ENCODE results near the gene GOLPH3L.
A peak's percentile ranks its signal among the peaks of the same experiment; 100 is the strongest.
"Not testable (repeated sequence)": the region's sequence is repeated elsewhere in the genome, so short reads cannot be mapped to it uniquely, and the experiment has no call there.

Gene GOLPH3L

DNA sequence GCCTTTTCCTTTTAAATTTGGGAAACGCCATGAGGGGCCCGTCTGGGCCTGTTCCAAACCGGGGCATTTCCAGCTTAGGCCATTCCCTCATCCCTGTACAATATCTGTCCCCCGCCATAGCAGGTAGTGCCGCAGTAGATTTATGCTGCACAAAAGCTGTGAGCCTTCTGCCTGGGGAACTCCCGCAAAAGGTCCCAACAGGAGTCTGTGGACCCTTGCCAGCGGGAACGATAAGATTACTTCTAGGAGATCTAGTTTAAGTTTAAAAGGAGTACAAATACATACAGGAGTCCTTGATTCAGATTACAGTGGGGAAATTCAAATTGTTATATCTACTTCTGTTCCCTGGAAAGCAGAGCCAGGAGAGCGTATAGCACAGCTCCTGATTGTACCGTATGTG lies 42.3 kb downstream of the GOLPH3L start:
- DNase-seq = not testable (repeated sequence)

DNA sequence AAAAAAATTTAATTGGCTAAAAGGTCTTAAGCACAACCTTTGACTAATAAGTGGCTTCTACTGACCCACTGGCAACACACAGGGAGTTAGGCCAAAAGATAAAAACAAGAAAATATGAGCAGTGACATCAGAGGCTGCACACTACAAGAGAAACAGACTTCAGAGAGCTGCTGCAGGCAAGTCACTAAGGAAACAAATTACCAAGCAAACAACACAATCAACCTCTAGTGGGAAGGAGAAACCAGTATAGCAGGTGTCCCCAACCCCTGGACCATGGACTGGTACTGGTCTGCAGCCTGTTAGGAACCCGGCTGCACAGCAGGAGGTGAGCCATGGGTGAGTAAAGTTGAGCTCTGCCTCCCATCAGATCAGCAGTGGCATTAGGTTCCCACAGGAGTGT lies 46.8 kb downstream of the GOLPH3L start:
- no peak for DNase-seq

DNA sequence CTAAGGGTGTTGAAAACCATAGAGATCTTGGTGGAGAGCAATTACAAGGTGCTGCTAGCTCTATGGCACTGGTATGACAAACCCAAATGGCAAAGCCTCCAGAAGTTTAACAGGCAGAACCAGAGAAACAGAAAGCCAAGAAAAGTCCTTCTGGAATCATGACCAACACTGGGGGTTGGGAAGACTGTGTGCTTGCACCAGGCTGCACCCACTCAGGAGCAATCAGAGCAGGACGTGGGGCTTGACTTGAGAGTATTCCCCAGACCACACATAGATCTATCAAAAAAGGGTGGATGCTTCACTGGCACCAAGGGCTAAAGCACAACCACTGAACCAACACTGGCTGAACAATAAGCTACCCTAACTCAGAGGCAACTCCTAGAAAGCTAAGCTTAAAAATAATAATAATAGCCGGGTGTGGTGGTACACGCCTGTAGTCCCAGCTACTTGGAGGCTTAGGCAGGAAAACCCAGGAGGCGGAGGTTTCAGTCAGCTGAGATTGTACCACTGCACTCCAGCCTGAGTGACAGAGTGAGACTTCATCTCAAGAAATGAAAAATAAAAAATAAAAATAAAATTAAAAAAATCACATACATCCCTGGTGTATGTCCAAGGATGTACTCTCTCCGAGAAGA lies 47.4 kb downstream of the GOLPH3L start:
- DNase-seq = no peak

DNA sequence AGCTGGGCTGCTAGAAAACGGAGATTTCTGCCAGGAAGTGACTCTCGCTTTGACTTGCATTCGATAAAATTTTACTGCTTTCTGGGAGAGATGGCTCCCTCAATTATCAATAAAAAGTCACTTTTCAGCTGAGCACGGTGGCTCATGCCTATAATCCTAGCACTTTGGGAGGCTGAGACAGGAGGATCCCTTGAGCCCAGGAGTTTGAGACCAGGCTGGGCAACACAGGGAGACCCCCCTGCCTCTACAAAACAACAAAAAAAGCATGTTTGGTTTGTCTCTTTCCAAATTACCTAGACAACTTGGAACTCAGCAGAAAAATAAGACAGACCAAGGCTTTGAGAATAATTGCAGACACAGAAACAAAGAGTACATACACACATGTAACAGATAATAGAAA lies 54.7 kb downstream of the GOLPH3L start:
- DNase-seq = no peak

DNA sequence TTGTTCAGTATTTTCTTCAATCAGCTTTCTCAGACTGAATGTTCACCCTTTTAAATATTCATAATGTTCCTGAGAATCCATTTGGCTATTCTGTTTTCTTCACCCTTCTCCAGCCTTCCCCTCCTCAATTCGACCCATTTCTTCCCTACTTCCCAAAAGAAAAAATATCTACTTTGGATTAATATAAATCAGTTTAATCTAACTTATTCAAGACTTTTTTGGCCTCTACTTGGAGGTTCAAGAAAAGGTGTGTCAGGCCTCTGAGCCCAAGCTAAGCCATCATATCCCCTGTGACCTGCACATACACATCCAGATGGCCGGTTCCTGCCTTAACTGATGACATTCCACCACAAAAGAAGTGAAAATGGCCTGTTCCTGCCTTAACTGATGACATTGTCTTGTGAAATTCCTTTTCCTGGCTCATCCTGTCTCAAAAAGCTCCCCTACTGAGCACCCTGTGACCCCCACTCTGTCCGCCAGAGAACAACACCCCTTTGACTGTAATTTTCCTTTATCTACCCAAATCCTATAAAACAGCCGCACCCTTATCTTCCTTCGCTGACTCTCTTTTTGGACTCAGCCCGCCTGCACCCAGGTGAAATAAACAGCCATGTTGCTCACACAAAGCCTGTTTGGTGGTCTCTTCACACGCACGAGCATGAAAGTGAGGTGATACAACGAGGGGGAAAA lies 55.7 kb downstream of the GOLPH3L start:
- DNase-seq = not testable (repeated sequence)

DNA sequence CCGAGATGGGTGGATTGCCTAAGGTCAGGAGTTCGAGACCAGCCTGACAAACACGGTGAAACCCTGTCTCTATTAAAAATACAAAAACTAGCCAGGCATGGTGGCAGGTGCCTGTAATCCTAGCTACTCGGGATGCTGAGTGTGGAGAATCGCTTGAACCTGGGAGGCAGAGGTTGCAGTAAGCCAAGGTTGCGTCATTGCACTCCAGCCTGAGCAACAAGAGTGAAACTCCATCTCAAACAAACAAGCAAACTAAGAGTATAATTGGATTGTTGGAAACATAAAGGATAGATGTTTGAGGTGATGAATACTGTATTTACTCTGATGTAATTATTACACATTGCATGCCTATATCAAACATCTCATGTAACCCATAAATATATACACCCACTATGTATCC lies 58.5 kb downstream of the GOLPH3L start:
- not testable (repeated sequence) for DNase-seq

DNA sequence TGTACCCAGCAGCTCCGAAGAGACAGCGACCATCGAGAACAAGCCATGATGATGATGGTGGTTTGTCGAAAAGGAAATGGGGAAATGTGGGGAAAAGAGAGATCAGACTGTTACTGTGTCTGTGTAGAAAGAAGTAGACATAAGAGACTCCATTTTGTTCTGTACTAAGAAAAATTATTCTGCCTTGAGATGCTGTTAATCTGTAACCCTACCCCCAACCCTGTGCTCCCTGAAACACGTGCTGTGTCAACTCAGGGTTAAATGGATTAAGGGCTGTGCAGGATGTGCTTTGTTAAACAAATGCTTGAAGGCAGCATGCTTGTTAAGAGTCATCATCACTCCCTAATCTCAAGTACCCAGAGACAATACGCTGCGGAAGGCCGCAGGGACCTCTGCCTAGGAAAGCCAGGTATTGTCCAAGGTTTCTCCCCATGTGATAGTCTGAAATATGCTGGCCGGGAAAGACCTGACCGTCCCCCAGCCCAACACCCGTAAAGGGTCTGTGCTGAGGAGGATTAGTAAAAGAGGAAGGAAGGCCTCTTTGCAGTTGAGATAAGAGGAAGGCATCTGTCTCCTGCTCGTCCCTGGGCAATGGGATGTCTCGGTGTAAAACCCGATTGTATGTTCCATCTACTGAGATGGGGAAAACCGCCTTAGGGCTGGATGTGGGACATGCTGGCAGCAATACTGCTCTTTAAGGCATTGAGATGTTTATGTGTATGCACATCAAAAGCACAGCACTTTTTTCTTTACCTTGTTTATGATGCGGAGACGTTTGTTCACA lies 61.9 kb downstream of the GOLPH3L start:
- not testable (repeated sequence) for DNase-seq

DNA sequence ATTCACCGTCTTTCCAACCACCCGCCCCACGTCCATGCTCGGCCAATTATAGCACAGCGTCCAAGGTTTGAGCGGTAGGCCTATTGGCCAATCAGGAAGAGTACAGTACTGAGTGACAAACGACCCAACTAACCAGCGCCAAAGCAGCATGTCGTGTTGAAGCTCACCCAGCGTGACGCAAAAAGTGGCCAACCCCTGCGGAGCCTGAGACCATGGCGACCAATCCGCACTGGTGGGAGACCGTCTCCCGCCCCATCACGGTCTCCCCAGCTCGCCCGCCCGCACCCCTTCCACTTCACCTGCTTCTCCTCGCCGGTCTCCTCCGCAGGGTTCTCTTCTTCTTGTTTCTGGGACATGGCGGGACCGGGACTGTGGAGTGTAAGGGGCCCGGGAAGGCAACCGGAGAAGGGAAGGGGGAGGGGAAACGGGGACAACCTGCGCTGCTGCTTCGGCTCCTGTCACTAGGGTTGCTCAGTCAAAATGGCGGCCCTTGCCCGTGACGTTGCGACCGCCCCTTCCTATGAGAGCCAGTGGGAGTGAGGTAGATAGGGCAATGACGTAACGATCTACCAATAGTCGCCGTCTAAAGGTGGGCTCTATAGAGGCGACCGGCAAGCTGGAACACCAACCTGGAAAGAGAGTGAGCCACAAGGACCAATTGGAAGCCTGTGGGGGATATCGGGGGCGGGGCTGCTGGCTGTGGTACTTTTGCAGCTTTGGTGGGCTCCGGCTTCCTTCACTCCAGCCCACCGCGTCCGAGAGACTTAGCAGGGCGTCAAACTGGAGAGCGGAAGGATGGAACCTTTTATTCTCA lies 67.6 kb downstream of the GOLPH3L start, which contains the start of gene ENSA:
TSS of gene ENSA (minus strand) at position 498 of the 814 bp plus-strand sequence. CDS start at position 356, 142 bp downstream.
- peak; percentile 97 for DNase-seq

DNA sequence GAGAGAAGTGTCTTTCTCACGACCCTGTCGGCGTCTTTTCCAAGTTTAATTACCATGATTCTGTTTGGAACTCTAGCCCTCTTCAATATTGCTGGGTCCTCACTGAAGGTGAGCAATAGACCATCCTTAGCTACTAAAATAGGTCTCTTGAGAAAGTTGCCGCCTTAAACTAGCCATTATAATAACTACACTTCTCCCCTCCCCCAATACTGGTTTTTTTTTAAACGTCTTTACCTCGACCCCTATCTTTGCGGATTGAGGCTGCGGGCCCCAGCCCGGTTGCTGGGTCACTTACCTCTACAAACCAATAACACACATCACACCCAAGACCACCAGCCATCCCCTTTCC lies 68.2 kb downstream of the GOLPH3L start:
- DNase-seq = no peak

DNA sequence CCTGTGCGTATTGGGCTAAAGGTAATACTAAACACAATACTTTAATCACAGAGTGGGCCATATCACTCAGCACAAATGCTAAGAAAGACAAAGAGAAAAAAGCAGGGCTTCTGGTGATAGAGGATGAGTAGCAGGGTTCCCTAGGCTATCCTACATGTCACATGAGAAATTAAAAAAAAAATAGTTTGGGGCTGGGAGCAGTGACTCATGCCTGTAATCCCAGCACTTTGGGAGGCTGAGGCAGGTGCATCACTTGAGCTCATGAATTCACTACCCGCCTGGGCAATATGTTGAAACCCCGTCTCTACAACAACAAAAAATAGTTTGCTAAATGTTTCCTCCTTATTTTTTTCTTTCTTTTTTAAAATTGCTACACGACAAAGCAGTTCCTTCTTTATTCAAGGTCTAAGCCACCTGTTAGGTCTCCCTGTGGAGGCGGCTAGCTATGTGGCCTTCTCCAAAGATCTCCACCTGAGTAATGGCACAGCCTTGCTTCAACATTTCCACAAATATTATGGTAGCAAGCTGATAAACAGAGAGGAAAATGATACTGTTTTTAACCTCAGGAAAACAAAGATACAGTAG lies 69.0 kb downstream of the GOLPH3L start:
- DNase-seq = no peak

DNA sequence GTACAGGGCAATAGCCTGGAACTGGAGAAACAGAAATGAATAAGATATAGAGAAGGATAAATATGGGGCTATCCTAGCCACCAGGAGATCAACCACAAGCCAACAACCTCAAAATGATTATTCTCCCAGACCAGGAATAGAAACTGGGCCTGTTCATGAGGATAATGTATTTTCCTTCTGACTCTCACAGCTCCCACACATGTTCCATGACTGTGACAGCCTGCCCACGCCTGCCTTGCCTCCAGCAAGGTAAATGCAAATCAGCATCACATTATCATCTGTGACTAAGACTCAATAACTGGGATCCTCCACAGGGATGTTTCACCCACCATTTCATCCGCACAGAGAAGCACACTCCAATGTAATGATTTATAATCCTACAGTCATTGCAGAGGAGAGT lies 70.8 kb downstream of the GOLPH3L start:
- no peak for DNase-seq

DNA sequence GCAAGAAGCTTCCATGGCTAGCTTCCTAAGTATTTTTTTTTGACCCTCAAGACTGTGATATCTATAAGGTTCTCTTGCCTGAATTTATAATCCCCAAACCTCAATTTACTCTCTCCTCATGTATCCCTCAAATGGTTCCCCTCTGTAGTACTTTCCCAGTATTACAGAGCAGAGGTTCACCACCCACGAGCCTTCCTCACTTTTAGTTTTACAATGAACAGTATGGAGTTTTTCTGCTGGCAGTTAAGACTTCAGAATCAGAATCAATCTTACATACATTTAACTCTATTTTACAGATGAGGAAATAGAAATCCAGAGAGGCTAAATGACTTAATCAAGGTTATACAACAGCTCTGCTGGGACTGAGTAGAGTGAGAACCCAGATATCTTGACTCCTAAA lies 72.4 kb downstream of the GOLPH3L start:
- DNase-seq = not testable (repeated sequence)

DNA sequence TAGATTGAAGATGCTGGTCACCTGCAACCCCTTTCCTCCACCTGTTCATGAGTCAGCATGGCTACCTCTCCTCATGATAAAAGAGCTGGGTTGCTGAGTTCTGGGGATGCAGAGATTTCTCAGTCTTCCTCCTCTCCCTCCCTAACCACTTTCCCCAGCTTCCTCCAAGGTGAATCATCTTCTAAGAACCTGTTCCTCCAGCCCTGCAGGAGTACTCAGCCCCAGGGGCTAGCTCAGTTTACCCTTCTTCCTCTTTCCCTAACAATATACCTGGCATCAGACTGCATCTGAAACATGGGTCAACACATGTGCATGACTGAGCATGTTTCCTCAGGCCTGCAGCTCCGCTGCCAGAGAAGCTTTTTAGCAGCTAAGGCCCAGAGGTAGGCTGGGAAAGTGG lies 72.8 kb downstream of the GOLPH3L start:
- DNase-seq = not testable (repeated sequence)

DNA sequence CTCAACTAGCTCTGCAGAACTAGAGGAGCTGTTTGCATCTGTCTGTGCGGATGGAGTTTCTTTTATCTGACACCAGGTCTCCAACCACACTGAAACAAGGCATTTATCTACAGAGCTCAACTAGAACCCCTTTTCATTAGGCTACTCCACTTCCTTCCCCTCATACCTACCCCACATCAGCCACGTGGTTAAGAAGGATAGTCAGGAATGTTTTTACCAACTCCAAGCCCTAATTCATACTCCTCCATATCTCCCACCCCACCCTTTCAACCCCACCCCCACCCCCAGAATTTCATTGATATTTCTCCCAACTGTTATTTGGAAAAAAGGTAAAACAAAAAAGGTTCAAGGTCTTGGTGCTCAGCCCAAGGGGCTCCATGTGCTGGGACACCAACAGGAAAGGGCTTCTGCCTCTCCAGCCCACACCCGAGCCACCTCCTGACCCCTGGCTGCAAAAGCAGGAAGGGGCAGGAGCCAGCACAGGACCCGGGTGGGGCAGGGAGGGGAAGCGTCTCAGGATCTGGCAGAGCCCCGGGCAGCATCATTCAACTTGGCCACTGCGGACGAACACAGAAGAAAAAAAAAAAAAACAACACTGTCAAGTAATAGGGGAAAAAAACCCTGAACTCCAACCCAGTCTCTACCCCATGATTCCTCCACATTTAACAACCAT lies 74.5 kb downstream of the GOLPH3L start:
- DNase-seq = no peak

DNA sequence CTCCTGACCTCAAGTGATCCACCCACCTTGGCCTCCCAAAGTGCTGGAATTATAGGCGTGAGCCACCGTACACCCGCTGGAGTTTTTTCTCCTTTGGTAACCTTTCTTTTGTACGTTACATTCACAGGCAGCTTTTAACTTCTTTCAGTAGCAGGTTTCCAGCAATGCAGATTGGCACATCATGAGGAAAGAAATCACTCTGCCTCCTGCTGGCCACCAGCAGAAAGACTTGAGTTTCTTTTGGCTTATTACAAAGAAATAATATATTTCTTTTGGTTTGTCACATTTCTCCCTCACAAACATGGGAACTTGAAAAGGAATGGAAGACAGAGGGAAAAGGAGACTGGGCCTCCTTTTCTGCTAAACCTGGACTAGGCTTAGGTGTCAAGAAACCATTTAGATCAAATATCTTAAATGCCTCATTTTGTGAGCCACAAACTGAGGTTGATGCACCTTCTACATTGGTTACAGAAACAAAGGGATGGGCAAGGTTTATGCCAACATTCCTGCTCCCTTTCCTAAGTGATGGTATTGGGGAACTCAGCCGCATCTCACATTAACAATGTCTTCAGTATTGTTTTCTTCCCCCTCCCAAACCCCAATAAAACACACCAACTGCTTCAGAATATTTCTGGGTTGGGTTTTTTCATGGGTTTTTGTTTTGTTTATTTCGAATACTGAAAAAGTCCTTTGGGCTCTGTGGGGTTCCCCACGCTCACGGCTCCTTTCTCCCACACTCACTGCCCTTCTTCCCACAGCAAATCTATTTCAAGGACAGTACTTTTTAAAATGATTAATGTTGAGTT lies 75.3 kb downstream of the GOLPH3L start:
- no peak for DNase-seq

DNA sequence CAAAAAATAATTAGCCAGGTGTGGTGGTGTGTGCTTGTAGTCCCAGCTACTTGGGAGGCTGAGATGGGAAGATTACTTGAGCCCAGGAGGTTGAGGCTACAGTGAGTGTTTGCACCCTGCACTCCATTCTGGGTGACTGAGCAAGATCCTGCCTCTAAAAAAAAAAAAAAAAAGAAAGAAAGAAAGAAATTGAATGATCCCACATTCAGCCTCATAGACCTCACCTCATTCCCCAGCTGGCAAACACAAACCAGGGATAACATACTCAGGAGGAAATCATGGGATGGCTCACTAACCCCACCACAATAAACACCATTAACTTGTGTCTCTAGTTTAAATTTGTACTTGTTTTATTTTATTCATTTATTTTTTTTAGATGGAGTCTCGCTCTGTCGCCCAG lies 76.0 kb downstream of the GOLPH3L start:
- no peak for DNase-seq

DNA sequence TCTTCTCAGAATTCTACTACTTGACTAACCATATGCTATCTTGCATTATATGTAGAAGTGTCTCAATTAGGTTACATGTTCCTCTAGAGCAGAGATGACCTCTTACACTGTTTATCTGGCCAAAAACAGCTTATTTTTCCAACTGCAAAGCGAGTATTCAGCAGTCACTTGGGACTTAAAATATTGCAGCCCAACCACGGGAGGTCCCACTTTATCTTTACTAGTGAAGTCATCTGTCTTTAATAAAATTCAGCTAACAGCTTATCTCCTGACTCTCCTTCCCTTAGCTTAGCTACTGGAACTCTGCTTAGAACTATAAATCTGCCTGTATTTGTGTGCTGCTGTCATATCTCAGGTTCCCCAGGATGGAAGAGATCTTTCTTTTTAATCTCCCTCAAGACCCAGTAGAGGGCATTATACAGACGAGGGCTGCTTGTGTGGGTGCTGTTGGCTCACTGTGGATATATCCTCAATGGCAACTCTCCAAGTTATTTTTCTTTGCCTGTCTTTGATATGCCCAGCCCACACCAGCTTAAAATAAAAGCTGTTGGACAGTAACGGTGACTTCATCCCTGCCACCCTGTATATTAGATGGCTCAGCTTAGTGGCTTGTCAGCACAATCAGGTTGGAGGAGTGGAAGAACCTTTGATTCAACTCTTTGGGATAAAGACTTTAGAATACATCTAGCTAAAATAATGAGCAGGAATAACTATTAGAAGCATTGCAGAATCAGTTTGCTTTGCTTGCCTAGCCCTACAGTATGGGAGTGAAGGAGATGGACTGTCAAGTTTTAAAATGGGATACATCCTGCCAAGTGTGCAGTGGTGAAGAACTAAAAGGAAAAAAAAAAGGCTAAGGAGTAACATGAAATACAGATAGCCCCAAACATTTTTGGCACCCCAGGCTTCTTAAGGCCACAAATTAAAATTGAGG lies 77.1 kb downstream of the GOLPH3L start:
- DNase-seq = no peak

DNA sequence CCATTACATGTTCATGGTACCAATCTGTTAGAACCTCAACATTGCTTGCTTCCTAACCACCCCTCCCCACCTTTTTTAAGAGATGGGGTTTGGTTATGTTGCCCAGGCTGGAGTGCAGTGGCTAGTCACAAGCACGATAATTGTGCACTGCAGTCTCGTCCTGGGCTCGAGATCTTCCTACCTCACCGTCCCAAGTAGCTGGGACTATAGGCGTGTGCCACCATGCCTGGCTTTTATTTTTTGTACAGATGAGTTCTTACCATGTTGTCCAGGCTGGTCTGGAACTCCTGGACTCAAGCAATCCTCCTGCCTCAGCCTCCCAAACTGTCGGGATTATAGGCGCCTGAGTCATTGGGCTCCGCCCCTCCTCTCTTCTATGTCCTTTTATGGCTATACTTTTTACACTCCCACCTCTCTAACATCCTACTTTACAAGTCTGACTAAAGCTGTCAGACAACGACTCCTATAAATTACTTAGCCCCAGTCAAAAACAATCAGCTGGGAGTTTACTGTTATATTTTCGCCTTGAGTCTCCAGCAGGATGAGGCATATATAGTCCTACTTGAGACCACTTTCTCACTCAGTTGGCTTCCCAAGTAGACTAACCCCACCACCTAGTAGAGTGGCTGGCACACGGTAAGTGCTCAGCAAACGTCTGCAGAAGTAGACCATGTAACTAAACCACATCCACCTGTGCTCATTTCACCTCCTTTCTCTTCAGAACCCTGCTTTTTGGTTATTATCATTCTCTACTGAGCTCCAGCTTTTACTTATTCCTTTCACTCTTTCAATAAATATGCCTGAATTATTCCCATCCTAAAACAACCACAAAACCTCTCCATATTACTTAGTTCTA lies 81.4 kb downstream of the GOLPH3L start:
- no peak for DNase-seq

Measured in NCI-H2171 (cell line).